NCI-H524 treated with DMSO at 0.1 percent for 48 hours (cell line): Measurements from ENCODE around the gene NSD2.
A peak's percentile ranks its signal among the peaks of the same experiment; 100 is the strongest.
"Not testable (repeated sequence)": the region's sequence is repeated elsewhere in the genome, so short reads cannot be mapped to it uniquely, and the experiment has no call there.

Experiments
- DNase-seq: peaks from one replicate; lab custom pipeline; 2025; lab: John Stamatoyannopoulos, UW

The NSD2 gene

DNA sequence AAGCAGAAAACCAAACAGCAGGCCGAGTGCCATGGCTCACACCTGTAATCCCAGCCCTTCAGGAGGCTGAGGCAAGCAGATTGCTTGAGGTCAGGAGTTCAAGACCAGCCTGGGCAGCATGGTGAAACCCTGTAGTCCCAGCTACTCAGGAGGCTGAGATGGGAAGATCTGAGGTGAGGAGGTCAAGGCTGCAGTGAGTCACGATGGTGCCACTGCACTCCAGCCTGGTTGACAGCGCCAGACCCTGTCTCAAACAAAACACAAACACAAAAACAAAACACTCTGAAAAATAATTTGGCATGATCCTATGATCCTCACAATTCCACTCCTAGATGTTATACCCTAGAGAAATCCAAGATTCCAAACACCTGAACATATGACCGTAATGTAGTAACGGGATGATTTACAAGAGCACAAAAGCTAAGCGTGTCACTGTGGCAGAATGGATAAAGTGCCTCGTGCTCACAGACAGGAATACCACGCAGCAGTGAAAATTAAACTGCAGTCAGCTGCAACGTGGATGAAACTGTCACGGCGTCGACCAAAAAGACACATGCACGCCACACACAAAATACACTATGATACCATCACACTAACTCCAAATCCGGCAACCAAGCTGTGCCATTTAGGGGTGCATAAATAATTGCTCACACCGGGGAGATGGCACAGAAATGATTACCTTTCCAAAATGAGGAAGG lies 135.9 kb downstream of the NSD2 start:
- DNase-seq = no peak

DNA sequence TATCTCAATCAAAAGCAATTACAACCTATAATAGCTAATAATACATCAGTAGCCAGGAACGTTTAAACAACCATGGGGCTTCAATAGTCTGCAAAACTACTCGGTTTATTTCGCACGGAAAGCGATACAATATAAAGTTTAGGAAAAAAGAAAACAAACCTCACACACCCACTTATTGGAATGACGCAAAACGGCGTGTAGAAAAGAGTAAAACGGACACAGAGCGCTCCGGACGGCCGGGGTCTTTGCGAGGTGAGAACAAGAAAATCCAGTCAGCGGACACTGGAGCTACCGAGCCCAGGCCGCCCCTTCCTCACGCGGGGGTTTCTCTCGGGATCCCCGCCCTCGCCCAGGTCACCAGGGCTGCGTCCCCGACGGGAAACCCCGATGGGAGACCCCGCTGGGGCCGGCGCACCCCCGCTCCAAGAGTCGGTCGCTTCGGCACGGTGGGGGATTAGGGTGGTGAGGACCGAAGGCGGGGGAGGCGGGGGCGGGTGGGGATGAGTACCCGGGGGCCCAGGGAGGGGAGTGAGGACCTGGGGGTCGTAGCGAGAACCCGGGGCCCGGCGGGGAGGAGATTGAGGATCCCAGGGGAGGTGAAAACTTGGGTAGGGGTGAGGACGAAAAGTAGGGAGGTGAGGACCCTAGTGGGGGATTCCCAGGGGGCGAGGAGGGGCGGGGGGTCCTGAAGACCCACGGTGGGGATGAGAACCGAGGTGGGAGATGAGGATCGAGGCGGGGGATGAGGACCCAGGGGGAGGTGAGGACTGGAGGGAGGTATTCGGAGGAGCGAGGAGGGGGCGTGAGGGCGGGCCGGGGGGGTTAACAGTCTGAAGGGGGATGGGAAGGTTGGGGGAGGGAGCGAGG lies 136.8 kb downstream of the NSD2 start:
- no peak for DNase-seq

DNA sequence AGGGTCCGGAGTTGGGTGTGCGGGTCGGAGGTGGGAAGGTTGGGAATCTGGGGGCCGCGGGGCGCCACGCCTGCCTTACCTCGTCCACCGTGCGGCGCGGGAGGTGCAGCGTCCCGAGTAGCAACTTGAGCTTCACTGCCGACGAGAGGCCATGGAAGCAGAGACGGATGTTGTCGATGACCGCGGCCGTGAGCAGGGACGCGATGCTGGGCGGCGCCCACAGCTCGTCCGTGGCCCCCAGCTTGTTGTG lies 137.4 kb downstream of the NSD2 start:
- no peak for DNase-seq

DNA sequence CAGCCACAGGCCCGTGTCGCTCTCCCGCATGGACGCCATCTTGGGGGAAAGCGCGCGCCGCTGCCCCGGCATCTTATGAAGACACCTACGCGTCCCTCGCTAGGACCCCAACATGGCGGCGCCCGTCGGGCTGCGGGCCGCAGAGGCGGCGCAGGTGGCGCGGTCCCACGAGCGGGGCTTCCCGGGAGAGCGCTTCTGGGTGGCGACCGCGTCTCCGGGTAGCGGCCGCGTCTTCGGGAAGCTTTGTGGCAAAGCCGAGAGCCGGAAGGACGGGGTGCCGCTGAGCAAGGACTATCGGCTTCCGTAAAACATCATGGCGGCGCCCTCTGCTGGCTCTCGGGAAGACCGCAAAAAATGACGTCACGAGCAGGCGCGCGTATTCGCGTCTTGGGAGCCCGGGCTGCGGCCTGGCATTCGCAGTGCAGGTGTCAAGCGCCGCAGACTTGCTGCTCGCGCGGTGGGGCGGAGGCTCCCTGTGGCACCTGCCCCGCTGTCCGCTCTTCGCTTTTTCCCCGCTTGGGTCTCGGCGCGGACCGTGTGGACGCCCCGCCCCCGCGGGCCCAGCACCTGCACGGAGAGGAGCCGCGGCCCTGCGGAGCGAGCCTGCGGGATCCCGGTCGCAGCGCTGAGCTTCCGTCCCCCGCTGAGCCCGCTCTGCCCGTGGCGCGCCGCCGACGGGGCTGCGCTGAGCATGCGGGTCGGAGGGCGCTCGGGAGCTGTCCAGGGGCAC lies 137.9 kb downstream of the NSD2 start, which contains the start of gene NELFA:
NELFA (minus strand) TSS at position 54 of the 730 bp plus-strand sequence; CDS start at position 39, 15 bp downstream.
- peak; percentile 50 for DNase-seq

DNA sequence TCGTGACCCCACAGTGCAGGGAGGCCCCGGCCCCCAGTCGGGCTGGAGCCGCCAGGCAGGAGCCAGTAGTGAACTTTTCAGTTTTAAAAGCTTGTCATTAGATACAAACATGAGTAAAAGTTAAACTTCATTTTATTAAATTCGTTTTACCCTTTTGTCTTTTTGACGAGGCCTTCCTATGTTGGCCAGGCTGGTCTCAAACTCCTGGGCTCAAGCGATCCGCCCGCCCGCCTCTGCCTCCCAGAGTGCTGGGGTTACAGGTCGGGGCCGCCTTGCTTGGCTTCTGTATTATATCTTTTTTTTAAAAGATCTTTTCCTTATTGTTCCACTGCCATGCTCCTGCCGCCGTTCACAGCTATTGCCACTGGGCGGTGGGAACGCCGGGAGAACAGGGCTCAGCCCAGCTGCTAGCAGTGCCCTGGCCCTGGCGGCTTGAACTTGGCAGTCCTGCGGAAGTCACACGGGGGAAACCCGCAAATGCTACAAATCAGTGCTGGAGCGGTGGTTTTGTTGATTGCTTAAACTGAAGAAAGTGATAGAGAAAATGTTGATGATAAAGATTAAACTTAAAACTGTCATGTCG lies 138.5 kb downstream of the NSD2 start:
- DNase-seq = peak; percentile 3

DNA sequence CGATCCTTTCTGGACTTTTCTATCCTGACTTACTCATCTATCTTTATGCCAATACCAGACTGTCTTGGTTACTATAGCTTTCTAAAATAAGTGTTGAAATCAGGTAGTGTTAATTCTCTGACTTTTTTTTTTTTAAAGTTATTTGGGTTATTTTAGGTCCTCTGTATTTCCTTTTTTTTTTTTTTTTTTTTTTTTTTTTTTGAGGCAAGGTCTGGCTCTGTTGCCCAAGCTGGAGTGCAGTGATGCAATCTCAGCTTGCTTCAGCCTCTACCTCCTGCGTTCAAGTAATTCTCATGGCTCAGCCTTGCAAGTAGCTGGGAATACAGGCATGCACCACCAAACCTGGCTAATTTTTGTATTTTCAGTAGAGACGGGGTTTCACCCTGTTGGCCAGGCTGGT lies 140.4 kb downstream of the NSD2 start:
- no peak for DNase-seq

DNA sequence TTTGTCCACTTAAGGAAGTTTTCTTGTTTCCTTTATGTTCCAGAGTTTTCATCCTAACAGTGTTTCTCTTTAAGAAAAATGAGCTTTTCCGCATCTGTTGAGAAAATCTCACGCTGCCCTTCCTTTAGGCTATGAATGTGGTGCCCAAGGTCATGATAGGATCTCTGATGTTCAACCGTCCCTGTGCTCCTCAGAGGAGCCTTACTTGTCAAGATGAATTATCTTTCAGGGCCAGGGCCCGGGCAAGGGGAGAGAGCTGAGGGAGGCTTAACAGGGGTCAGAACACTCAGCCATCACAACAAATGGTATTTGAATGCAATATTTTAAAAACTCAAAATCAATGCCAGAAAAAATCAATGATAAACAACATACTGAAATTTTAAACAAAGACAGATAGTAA lies 143.8 kb downstream of the NSD2 start:
- no peak for DNase-seq

DNA sequence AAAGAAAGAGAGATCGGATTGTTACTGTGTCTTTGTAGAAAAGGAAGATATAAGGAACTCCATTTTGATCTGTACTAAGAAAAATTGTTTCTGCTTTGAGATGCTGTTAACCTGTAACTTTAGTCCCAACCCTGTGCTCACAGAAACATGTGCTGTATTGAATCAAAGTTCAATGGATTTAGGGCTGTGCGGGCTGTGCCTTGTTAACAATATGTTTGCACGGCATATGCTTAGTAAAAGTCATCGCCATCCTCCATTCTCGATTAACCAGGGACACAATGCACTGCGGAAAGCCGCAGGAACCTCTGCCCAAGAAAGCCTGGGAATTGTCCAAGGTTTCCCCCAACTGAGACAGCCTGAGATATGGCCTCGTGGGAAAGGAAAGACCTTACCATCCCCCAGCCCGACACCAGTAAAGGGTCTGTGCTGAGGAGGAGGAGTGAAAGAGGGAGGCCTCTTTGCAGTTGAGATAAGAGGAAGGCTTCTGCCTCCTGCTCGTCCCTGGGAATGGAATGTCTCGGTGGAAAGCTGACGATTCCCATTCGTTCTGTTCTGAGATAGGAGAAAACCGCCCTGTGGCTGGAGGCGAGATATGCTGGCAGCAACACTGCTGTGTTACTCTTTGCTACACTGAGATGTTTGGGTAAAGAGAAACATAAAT lies 150.3 kb downstream of the NSD2 start:
- DNase-seq = not testable (repeated sequence)

DNA sequence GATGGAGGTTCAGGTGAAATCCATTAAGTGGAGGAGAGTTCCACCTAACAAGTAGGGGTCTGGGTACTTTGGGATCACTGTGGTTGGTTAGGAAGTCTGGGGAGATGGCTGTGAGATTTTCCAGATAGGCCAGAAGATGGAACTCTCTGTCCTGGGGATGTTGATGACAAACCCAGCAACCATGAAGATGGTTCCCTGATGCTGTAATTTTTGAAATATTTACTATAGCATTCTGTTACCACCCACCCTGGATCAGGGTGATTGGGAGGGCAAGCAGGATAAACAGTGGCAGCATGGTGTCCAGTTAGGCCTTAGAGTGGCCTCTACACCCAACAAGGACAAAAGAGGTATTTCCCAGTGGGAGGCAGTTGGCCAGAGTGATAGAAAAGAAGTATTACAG lies 153.5 kb downstream of the NSD2 start:
- DNase-seq = no peak

DNA sequence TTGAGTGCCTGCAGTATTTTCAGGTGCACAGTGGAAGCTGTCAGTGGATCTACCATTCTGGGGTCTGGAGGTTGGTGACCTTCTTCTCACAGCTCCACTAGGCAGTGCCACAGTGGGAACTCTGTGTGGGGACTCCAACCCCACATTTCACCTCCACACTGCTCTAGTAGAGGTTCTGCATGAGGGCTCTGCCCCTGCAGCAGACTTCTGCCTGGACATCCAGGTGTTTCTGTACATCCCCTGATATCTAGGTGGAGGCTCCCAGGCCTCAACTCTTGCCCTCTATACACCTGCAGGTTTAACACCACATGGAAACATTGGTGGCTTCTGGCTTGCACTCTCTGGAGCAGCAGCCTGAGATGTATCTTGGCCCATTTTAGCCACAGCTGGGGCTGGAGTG lies 154.6 kb downstream of the NSD2 start:
- no peak for DNase-seq

DNA sequence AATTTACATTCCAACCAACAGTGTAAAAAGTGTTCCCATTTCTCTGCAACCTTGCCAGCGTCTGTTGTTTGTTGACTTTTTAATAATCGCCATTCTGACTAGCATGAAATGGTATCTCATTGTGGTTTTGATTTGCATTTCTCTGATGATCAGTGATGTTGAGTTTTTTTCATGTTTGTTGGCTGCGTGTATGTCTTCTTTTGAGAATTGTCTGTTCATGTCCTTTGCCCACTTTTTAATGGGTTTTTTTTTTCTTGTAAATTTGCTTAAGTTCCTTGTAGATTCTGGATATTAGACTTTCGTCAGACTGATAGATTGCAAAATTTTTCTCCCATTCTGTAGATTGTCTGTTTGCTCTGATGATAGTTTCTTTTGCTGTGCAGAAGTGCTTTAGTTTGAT lies 155.9 kb downstream of the NSD2 start:
- not testable (repeated sequence) for DNase-seq

DNA sequence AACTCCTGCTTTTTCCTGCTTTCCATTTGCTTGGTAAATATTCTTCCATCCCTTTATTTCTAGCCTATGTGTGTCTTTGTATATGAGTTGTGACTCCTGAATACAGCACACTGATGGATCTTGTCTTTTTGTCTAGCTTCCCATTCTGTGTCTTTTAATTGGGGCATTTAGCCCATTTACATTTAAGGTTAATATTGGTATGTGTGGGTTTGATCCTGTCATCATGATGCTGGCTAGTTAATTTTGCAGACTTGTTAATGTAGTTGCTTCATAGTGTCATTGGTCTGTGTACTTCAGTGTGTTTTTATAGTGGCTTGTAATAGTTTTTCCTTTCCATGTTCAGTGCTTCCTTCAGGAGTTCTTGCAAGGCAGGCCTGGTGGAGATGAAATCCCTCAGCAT lies 160.0 kb downstream of the NSD2 start:
- DNase-seq = not testable (repeated sequence)
